Hypothalamus (tissue), 51 donors: ENCODE results near the gene TNNT2.

Source experiments
- DNase-seq, 51 donors: peaks; one replicate each; lab custom pipeline; 2025; lab: John Stamatoyannopoulos, UW

Gene TNNT2

GRCh38 chr1:201357636-201358348 is 19.7 kb downstream of the TNNT2 start:
- no peak for DNase-seq

GRCh38 chr1:201357211-201357610 is 20.3 kb downstream of the TNNT2 start:
- DNase-seq = no peak

DNA sequence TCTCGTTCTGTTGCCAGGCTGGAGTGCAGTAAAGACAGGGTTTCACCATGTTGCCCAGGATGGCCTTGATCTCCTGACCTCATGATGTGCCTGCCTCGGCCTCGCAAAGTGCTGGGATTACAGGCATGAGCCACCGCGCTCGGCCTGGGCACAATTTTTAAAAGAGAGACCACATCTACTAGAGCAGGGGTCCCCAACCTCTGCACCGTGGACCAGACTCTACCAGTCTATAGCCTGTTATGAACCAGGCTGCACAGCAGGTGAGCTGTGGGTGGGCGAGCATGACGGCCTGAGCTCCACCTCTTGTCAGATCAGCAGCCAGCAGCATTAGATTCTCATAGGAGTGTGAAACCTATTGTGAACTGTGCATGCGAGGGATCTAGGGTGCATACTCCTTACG is 20.8 kb downstream of the TNNT2 start:
- no peak for DNase-seq

- no peak for DNase-seq
Observed at GRCh38 chr1:201356236-201356635, 21.2 kb downstream of the TNNT2 start.

GRCh38 chr1:201355471-201355870 is 22.0 kb downstream of the TNNT2 start:
- DNase-seq = no peak

- DNase-seq = no peak
Observed at GRCh38 chr1:201354901-201355295, 22.6 kb downstream of the TNNT2 start.

DNA sequence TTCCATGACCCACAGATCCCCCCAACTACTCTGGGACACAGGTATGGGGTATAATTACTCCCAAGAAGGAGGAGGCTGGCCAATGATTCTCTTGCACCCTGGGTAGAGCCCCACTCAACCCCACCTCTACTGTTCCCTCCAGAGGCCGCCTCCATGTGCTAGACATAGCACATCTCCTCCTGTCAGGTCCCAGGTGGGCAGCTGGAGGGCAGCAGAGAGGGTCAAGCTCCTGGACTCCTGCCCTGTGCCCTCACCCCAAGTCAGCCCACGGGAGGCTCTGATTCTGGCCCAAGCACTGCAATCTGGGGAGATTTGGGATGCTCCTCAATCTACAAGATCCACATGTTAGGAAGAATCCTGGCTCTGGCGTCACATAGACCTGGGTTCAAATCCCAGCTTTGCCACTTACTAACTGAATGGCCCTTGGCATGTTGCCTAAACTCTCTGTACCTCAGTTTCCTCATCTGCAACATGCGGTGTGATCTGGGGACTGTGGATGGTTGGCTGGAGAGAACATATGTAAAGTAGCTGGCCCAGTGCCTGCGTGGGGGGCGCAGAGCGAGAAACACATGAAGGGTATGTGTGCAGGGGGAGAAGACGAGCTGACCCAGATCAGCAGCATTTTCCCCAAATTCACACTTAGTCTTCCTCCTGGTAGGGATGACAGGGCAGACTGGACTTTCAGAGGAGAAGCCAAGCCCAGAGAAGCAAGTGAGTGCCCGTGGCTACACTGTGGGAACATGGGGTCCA is 23.2 kb downstream of the TNNT2 start:
- no peak for DNase-seq

GRCh38 chr1:201353186-201353940 is 24.1 kb downstream of the TNNT2 start:
- DNase-seq = no peak

DNA sequence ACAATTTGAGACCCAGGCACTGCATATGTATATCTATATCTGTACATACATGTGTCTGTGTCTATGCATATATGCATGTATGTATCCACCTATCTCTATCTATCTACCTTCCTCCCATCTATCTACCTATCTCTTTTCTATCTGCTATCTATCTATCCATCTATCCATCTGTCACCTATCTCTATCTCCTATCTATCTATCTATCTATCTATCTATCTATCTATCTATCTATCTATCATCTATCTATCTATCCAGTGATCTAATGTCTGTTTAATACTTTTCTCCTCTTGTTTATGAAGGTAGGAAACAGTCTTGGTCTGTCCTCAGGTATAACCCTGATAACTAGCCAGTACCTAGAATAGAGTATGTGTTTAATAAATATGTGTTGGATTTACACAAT is 25.9 kb downstream of the TNNT2 start:
- no peak for DNase-seq

DNA sequence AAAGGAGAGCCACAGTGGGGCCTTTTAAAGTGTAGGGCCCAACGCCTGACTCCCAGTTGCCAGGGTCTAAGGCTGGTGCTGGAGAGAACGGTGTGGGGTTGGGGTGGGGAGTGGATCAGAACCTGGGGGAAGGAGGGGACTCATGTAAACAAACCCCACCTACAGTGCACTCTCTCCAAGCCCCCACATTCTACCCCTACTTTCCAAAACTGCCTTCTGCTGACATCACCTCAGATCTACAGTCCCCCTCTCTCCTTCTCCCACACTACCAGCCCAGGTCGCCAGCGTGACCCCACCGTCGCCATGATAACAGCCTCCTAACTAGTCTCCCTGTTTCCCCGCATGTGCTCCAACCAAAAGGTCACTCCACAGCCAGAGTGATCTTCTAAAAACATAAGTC is 26.6 kb downstream of the TNNT2 start:
- no peak for DNase-seq

DNA sequence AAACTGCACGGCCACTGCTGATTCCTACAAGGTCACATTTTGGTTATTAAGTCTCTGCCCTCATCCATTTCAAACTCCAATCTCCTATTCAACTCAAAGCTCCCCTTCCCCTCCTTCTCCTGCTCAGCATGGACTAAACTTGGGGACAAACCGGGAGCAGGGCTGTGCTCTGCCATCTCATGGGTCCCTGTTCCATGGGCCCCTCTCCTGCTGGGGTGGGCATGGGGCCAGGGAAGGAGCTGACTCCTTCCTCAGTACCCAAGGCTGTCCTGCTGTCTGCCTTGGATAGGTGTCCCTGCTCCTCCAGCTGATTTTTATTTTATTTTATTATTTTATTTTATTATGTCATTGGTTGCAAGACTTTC is 27.1 kb downstream of the TNNT2 start:
- no peak for DNase-seq

DNA sequence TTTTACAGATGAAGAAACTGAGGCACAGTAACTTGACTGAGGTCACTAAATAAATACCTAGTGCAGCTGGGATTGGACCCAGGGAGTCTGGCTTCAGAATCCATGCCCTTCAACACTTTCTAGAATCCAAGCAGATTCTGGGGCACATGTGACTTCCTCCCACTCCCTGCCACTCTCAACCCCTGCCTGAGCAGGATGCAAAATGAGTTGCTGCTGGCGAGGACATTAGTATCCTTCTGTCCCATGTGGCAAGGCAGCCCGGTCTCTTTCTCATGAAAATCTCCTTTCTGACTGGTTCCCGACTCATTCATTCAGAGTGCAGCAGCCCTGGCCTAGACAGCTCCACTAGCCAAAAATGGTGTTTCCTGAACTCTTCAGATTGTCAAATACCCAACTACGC is 28.4 kb downstream of the TNNT2 start:
- DNase-seq = peak in 17 of 51 donors; percentile 7 to 54 (median 24)

- peak in 1 of 51 donors; percentile 11 for DNase-seq
Observed at GRCh38 chr1:201348211-201348566, 29.3 kb downstream of the TNNT2 start.

DNA sequence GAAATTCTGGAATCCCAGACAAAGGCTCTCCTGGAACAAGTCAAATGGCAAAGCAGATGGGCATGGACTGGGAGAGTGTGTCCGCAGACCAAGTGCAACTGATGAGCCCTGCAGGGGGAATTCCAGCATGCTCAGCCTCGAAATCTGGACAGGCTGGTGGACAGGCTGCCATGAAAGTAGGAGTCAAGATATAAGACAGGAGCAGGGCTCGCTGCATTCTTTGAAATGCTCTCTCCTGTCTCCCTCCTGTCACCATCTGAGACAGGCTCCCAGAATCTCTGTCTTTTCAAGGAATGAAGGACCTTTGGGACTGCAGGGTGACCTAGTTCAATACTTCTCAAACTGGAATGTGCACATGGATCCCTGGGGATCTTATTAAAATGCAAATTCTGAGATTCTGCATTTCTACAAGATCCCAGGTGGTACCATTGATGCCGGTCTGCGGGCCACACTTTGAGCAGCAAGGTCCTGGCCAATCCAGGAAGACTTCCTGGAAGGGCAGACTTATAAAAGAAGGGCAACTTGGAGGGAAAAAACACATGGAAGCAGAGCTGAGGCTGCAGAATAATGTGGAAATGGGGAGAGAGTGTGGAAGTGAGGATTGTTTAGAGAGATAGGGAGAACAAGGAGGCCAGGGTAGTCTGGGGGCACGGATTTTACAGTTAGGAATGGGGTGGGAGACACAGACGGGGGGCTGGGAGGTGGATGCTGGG is 29.8 kb downstream of the TNNT2 start:
- no peak for DNase-seq

DNA sequence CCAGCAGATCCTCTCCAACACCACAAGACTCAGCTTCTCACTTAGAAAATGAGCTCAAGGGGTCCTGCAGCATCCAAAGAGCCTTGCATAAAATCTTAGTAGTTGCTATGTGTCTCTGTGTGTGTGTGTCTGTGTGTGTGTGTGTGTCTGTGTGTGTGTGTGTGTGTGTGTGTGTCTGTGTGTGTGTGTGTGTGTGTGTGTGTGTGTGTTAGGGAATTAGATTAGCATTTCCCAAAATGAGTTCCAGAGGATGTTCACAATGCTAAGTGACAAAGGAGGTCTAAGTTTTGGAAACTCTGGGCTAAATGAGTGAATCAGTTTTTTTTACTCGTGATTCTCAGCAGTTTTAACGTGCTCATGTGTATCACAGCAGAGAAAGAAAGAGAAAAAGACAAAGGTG is 30.5 kb downstream of the TNNT2 start:
- no peak for DNase-seq

DNA sequence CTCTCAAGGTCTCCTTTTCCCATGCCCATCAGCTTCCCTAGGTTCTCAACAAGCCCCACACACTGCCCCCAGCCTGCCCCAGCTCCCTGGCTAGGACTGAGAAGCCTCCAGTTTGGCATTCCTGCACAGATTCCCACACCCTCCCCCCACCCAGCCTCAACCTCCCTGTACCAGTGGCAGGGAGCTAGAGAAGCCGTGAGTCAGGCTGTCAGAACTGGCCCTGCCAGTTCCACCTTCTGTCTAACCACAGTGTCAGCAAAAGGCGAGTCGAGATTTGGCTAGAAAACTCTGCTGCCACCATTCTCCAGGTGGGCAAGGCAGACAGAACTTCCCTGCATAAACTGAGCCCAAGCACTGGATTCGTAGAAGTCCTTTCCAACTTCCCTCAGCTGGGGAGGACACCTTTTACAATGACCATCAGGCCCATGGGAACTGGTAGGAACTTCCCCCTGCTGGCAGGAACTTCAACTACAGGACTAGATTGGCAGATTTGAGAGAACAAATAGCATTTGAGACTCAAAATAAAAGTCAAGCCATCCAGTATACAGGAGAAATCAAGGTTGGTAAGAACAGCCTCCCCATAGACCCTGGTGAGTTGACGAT is 31.0 kb downstream of the TNNT2 start:
- DNase-seq = peak in 1 of 51 donors; percentile 5

GRCh38 chr1:201345081-201345355 is 32.5 kb downstream of the TNNT2 start:
- DNase-seq = no peak

- DNase-seq = no peak
Observed at GRCh38 chr1:201344206-201345080, 33.0 kb downstream of the TNNT2 start.

- DNase-seq = no peak
Observed at GRCh38 chr1:201341377-201341776, 36.1 kb downstream of the TNNT2 start.
